SK-N-SH (cell line): ENCODE measurements around the gene MYO1H.

Source experiments
- CTCF ChIP-seq: fragments of 200-600 bp; sonication (generic); IDR thresholded peaks from 2 replicates; pipeline ENCODE4 v1.6.1; 2017; ENCODE audit warnings: antibody characterized with exemption, mild to moderate bottlenecking, moderate library complexity
- GABPA ChIP-seq: IDR thresholded peaks from 2 replicates; pipeline ENCODE4 v1.4.0; 2012; ENCODE audit warnings: low read depth, mild to moderate bottlenecking
- SMC3 ChIP-seq: IDR thresholded peaks from 2 replicates; pipeline ENCODE4 v1.6.1; 2012; ENCODE audit warnings: low read depth, low read length, improper control_type of control experiment

- TF ChIP-seq CTCF, result no peak
- TF ChIP-seq GABPA, result no peak
- no peak for TF ChIP-seq SMC3
Measured at GRCh38 chr12:109444259-109444658, 96.6 kb downstream of the MYO1H start.
